Stimulated activated CD8-positive, alpha-beta memory T cell treated with anti-CD3 and anti-CD28 coated beads, Interleukin-15, amount 100 ng/mL, for 1 hour (primary cell): ENCODE results near the gene RASSF4.

Experiments
- DNase-seq: peaks from one replicate; pipeline ENCODE4 v3.0.0-alpha.2; 2020; ENCODE audit warnings: low read depth

RASSF4 gene, protein sequence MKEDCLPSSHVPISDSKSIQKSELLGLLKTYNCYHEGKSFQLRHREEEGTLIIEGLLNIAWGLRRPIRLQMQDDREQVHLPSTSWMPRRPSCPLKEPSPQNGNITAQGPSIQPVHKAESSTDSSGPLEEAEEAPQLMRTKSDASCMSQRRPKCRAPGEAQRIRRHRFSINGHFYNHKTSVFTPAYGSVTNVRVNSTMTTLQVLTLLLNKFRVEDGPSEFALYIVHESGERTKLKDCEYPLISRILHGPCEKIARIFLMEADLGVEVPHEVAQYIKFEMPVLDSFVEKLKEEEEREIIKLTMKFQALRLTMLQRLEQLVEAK

DNA sequence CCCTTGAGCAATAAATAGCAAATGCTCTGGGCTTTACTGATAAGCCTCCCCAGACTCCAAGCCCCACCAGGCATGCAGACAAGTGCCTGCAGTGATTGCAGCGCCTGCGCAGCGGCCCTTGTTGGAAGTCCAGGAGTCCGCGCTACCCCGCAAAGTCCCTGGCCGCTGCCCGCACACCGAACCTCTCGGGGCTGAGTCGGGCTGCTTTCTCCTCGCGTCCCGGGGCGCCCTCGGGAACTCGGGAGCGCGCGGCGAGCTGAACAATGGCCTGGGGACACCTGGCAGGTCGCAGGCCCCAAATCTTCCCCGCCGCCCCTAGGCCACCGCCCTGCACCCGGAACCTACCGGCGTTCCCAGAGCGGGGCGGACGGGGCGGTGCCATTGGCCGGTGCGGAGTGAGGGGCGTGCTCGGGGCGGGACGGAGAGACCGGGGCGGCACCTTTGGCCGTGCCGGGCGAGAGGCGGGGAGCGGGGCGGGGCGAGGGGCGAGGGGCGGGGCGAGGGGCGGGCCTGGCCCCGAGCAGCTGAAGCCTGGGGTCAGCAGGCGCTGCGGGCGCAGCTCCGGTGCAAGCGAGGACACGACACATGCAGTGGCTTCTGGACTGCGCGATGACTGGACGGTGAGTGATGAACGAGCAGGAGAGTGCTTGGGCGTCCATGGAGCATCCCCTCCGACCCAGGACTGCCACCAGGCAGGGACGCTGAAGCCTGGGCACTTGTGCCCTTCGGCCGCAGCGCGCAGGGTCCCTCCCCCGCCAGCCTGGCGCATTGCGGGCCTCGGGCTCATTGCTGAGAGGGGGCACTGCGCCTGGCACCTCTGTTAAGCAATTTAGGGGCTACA, at the start of gene RASSF4:
RASSF4 (plus strand) TSS at position 556 of the 841 bp plus-strand sequence. CDS start 10,401 bp downstream, outside the sequence.
- peak; percentile 83 for DNase-seq

DNA sequence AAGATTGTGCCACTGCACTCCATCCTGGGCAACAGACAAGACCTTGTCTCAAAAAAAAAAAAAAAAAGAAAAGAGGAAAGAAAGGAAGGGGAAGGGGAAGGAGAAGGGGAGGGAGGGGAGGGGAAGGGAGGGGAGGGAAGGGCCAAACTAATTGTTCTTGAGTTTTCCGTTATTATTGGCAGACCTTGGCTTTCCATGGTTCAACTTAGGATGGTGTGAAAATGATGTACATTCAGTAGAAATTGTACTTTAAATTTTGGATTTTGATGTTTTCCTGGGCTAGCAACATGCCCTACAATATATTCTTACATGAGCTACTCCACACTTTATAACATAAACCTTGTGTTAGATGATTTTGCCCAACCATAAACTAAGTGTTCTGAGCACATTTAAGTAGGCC, 49.7 kb upstream of the RASSF4 start:
- no peak for DNase-seq

DNA sequence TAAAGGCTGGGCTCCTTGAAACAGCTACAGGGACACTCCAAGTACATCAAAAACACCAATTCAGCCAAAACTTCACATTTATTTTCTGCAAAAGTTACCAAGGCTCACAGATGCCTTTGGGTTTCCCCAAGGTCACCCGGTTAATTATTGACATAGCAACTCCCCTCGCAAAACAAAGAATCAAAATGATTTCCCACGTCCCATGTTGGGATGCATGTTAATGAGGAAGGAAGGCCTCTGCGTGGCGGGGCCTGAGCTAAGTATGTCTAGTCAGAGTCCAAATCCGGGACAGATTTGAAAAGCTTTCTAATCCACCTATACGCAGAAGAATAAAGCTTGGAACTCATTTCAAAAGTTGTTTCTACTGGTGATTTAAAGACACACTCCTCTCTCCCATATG, 49.0 kb upstream of the RASSF4 start:
- DNase-seq = no peak

DNA sequence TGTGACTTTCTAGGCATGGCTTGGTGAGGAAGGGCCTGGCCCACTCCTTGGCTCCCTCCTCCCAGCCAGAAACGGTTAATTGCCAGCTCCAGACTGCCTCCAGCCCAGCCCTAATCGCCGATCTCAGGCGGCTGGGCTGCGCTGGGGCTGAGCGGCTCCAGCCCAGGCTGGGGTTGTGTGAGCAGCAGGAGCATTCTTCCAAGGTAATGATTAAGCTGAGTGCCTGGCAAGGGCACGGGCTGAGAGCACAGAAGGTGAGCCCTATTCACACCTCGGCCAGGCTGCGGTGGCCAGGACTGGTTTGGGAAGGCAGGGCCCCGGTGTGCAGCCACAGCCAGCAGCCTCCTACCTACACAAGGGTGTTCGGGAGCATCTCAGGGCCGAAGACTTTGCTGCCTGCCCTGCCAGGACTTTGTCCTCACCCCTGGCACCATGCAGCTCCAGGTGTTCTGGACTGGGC, 48.5 kb upstream of the RASSF4 start, which contains the start of gene TMEM72:
TMEM72 (plus strand) TSS at position 257 of the 460 bp plus-strand sequence; CDS start at position 433, 176 bp downstream.
- no peak for DNase-seq

DNA sequence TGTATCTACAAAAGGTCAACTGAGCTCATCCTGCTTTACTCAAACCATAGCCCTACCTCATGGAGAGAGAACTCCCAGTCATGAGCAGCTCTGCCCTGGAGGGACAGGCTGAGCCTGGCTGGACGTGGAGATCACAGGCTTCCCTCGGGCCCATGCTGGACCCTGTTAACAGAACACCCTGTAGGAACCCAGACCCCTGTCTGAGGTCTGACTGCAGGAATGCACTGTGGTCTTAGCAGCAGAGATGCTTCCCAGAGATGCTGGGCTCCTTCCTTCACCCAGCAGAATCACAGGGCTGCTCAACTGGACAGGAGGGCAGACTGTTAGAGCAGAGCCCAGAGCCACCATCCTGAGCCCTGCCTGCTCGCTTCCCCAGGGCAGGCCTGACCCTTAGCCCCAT, 47.7 kb upstream of the RASSF4 start:
- DNase-seq = no peak

DNA sequence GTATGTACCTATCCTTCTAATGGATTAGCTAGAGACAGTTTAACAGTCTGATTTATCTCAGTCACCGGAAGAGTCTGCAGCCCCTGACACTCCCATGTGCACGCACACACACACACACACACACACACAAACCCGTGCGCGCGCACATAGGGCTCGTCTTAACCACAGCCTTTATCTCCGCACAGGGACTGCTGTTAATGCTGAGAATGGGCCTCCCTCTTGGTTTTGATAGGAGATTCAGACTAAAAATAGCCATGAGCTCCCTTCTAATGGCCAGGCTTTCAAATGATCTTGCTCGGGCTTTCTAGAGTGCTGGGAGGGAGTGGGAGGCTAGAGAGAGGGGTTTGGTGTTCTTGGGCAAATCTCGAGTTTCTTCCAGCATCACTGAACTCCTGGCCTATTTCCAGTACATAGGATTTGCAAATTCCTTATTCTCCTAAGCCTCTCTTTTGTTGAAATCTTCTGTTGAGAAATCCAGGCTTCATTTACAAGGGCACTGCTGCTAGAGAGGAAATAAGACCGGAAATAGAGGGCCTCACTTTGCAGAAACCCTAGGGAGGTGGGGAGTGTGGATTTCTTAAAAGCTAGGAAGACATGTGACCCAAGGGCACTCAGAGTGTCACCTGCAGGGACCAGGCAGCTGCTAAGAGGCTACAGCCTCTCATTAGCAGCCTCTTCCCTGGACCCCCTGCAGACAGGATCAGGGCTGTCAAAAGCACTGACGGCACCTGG, 46.1 kb upstream of the RASSF4 start:
- DNase-seq = no peak

DNA sequence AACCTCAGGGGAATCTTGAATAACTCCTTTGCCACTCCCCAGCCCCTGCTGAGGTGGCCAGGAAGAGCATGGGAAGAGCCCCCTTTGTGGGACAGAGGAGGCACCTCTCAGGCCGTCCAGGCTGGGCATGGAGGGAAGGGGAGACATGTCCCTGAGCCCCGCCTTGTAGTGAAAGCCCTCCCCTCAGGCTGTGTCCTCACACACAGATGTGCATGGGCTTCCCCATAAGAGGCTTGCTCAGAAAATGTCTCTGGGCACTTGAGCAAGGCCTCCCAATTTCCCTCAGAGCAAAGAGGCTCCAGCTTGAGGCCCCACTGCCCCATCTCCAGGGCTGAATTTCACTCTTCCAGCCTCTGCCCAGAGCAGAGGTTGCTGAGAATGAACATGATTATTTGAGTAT, 44.7 kb upstream of the RASSF4 start:
- no peak for DNase-seq

DNA sequence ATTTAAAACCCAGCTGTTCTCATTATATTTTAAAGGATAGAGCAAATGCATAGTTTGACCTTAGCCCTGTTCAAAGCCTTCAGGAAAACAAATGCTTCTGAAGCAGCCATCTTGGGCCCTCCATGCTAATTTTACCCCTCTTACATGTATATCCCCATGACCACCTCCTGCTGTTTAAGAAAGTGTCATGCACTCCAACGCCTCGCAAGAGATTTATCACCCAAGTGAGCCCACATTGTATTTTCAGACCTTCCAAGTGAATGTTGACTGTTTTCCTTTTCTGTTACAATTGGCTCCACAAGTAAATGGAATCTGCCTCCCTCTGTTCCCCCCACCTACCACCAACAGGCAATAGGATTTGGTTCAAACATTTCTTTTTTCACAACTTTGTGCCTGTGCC, 43.2 kb upstream of the RASSF4 start:
- DNase-seq = no peak

DNA sequence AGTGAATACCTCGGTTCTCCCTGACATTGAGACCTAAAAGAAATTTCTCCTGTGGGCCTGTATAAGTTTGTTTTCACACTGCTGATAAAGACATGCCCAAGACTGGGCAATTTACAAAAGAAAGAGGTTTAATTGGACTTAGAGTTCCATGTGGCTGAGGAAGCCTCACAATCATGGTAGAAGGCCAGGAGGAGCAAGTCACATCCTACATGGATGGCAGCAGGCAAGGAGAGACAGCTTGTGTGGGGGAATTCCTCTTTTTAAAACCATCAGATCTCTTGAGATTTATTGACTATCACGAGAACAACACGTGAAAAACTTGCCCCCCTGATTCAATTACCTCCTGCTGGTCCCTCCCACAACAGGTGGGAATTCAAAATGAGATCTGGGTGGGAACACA, 41.8 kb upstream of the RASSF4 start:
- no peak for DNase-seq

DNA sequence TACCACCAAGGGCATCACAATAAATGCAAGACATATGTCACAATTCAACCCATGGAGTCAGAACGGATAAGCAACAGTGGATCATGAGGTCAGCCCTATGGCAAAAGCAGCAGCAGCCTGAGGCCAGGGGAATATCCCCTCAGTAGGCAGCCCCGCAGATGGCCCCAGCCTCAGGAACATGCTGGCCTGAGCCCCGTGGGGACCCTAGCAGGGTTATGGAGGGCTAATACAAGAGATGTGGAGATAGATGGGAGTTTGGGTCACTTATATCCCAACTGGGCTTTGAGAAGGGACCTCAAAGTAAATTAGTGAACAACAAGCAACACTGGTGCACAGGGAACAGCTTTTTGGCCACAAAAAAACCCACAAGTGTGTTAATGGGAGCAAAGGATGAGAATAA, 39.4 kb upstream of the RASSF4 start:
- DNase-seq = no peak

DNA sequence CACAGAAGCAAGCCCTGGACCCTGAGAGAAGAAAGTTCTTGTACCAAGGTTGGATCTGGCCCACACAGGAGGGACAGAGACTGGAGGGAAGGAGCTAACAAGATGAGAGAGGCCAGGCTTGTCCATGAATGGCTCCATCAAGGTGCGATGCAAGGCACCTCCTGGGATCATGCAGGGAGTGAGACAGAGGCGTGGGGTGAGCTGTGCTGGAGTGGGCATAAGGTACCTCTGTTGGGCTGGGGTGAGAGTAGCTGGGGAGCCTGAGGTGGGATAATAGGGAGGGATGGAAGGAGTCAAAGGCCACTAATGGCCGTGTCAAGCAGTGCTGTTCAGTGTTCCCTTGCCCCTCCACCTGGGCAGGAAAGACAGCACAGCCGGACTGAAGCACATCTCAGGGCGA, 38.5 kb upstream of the RASSF4 start:
- no peak for DNase-seq

DNA sequence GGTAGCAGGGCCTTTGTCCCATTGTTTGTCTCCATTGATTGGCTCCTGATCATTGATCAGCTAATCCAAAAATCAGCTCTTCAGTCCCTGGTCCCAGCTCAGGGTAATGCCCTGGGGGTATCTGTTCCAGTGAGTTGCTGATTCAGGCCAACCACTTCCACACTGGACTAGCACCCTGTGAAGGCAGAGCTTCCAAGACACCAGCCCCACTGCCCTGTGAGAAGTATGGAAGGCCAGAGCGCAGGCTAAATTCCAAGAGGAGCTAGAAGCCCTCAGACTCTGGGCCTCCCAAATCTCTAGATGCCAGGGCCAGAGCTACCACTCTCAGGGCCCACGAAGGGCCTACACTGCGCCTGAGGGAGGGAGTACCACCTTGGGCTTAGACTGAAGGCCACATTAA, 38.1 kb upstream of the RASSF4 start:
- no peak for DNase-seq

DNA sequence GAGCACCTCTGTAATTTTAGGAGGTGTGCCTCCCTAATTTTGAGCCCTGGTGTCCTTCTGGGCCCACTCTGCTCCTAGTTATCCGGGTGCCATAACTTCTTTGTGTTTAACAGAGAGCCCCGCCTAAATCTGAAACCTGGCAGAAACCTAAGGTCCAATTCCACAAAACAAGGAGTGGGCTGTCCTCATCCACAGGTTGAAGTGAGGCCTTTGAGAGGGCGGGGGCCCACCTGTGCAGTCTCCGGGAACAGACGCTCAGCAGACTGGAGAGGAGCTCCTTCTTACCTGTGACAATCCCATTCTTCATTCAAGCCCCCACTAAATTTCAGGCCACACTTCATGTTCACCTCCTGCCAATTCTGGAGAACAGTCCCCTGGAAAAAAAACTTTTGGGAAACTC, 37.6 kb upstream of the RASSF4 start:
- no peak for DNase-seq

DNA sequence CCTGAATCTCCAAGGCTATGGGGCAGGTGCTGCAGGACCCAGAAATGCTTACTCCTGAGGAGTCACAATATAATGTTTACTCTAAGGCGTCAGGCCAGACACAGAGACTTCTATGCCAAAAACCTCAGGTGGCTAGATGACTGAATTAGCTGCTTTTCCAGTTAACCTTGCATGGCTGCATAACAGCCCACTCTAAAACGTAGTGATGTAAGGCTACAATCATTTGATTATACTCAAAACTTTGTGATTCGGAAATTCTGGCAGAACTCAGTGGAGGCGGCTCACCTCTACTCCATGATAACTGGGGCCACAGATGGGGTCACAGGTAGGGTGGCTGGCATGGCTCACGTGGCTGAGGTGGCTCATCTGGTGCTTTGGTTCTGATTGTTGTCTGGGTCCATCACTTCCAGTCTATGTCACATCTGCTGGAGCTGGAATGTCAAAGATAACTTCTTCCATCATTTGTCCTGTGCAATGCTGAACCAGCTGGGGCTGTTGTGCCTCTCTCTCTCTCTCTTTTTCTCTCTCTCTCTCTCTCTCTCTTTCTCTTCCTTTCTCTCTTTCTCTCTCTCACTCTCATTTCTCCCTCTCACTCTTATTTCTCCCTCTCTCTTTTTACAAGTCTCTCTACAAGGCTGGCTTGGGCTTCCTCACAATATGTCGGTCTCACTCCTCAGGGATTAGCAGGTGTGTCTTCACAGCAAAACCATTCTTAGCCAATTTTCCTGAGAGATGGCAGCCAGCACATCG, 36.6 kb upstream of the RASSF4 start:
- no peak for DNase-seq

DNA sequence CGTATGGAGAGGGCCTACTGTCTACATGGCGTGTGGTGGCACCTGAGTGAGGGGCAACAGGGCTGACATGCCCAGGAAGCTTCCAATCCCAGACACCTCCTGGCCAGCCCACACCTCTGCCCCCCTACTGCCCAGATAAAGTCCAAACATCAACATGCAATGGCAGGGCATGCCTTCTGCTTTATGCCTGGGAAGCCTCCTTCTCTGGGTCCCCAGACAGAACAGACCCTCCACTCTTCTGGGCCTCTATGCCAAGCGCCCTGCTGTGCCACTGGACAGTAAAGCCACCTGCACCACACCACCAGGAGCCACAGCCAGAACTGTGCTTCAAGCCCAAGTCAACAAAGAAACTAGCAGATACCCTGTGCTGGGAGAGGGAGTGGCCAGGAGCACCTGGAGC, 36.0 kb upstream of the RASSF4 start:
- DNase-seq = no peak

DNA sequence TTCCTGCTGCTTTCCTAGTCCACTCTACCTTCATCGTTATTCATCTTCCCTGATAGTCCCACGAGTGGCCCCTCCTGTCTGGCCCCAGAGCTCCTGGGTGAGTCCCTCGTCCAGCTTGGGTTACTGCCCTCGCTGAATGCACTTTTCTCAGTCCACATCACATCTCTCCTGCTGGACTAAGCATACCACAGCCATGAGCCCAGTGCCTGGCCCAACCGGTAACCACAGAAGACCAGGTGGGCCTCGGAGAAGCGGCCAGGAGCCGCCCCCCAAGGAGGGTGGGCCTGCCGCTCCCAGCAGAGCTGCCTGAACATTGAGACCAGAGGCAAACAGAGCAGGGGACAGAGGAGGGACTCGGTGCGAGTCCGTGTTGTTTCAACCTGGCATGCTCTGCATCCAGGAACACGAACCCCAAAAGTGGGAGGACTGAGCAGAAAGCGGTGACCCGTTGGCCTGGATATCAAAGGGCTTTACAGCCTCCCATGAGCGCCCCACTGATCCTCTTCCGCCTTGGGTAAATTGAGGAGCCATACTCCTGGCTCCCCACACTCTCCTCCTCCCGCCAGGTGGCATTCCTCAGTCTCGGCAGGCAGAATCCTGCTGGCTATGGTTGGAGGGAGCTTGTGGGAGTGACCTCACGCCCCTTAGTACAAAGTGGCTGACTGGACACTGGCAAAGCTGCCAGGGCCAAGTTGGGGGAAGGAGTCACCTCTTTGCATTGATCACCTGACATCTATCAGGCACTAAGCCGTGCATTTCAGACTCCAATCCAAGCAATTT, 35.2 kb upstream of the RASSF4 start:
- no peak for DNase-seq

DNA sequence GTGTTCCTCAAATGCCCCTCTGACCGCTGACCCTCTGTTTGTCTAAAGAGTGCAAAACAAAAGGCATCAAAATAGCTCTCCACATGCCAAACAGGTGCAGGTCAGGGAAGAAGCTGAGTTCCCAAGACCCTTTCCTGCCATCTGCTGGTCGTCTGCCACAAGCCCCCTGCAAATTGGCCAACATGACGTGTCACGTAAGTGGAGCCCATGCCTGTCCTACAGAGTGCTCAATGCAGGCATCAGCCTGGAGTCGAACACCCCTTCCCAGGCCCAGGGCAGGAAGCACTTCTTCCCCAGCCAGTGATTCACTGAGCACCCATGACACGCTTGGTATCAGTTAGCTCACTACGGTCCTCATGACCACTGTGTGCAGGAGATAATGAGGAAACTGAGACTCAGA, 34.4 kb upstream of the RASSF4 start:
- DNase-seq = no peak

DNA sequence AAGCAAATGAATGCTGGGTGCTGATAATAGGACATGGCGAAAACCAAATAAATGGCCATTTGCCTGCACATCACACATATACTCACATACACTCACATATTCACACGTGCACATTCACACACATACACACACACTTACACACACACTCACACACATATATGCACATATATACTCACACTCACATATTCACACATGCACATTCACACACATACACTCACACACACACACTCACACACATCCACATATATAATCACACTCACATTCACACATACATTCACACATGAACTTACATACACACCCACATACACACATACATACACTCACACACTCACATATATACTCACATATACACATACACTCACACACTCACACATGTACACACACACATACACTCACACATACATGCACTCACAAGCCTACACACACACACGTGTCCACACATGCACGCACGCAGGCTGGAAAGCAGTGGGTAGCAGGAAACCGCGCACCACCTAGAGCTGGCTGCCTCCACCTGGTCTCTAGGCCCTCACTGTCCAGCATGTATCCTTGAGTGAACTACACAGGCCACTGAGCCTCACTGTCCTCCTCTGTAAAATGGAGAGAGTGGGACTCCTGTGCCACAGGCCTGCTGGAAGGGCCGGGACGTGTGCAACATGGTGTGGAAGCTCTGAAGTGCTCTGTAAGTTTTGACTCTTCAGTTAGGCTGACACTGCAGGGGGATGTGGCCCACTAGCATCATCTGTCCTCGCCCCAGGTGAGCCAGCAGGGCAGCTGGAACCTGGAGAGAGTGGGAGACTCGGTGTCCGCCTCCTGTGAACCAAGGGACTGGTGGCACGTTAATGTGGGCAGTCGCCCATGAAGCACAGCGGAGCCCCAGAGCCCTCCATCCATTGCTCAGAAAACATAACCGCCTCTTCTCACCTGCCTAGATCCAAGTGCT, 33.5 kb upstream of the RASSF4 start:
- no peak for DNase-seq

DNA sequence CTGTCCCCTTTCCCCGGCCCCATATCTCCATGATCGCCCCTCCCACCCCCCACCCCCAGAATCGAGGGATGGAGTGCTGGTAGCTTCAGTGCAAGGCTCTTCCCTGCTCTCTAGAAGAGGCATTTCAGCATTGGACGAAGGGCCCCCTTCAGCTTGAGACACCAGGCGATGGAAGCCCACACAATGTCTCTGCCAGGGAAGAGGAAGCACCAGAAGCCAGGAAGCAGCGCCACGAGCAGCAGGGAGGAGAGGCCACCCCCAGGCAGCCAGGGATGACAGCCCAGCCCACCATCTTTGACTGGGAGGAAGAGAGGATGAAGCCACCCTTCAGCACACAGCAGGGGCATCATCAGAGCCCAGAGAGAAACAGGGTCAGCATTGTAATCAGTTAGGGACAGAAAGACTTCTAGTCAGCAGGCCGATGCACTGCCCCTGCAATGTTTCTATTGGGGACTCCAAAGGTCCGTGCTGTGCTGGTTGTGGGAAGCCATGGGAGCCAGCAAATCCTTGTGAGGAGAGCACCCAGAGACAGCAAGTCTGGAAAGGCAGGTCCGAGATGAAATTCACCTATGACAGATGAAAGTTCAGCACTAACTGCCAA, 32.8 kb upstream of the RASSF4 start:
- no peak for DNase-seq

DNA sequence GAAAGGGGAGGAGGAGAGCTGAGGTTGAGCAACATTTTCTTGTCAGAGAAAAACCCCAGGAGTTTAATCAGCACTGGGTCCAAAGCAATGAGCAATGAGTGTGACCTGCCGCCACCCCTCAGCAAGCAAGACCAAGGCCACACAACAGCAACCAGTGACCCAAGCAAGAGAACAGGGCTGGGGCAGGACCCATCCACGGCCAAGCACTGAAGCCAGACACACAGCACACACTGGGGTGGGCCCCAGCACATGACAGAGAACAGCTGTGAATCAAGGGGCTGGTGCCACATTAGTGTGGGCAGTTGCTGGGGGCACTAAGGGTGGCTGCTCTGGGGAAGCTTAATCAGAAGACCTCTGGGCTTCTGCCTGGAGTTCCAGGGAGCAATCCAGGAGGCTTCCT, 32.2 kb upstream of the RASSF4 start:
- DNase-seq = no peak
